Panc1 (cell line): Measurements from ENCODE around the gene TOR2A.

Experiments used
- POLR2AphosphoS5 ChIP-seq: IDR thresholded peaks from 2 replicates; pipeline ENCODE4 v1.6.1; 2012; ENCODE audit warnings: mild to moderate bottlenecking, low read depth, low read length, moderate library complexity
- TF ChIP-seq, protein P1 (sequence below): fragments of 450-650 bp; IDR thresholded peaks from 2 replicates; pipeline ENCODE4 v1.5.1; 2017; ENCODE audit warnings: mild to moderate bottlenecking
- TF ChIP-seq, protein P2 (sequence below), 2 experiments: IDR thresholded peaks; 2 replicates each; pipeline ENCODE4 v1.6.1; 2011 to 2012; ENCODE audit warnings: low read depth in 2 of 2, control low read depth in 1 of 2, low read length in 1 of 2, mild to moderate bottlenecking in 1 of 2, moderate library complexity in 1 of 2; ENCODE audit not compliant: insufficient read depth in 1 of 2

DNA sequence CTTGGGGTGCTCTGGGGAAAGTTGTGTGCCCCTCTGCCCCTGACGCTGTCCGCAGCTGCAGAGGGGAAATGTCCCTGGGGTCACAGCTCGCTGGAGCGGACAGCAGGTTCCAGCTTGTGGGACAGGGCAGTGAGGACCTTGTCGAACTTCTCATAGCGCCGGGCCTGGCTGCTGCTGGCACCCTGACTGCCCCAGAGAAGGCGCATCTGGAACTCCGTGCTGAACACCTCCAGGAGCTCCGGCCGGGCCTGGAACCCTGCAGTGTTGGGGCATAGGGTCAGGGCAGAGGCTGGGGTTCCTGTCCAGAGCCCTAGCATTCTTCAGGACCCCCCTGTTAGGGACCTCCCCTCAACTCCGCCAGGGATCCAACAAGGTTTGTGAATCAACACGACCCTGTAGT, 3.6 kb upstream of the TOR2A start:
- TF ChIP-seq, protein P1, sequence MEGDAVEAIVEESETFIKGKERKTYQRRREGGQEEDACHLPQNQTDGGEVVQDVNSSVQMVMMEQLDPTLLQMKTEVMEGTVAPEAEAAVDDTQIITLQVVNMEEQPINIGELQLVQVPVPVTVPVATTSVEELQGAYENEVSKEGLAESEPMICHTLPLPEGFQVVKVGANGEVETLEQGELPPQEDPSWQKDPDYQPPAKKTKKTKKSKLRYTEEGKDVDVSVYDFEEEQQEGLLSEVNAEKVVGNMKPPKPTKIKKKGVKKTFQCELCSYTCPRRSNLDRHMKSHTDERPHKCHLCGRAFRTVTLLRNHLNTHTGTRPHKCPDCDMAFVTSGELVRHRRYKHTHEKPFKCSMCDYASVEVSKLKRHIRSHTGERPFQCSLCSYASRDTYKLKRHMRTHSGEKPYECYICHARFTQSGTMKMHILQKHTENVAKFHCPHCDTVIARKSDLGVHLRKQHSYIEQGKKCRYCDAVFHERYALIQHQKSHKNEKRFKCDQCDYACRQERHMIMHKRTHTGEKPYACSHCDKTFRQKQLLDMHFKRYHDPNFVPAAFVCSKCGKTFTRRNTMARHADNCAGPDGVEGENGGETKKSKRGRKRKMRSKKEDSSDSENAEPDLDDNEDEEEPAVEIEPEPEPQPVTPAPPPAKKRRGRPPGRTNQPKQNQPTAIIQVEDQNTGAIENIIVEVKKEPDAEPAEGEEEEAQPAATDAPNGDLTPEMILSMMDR, result no peak
- TF ChIP-seq POLR2AphosphoS5, result no peak
- TF ChIP-seq, protein P2, sequence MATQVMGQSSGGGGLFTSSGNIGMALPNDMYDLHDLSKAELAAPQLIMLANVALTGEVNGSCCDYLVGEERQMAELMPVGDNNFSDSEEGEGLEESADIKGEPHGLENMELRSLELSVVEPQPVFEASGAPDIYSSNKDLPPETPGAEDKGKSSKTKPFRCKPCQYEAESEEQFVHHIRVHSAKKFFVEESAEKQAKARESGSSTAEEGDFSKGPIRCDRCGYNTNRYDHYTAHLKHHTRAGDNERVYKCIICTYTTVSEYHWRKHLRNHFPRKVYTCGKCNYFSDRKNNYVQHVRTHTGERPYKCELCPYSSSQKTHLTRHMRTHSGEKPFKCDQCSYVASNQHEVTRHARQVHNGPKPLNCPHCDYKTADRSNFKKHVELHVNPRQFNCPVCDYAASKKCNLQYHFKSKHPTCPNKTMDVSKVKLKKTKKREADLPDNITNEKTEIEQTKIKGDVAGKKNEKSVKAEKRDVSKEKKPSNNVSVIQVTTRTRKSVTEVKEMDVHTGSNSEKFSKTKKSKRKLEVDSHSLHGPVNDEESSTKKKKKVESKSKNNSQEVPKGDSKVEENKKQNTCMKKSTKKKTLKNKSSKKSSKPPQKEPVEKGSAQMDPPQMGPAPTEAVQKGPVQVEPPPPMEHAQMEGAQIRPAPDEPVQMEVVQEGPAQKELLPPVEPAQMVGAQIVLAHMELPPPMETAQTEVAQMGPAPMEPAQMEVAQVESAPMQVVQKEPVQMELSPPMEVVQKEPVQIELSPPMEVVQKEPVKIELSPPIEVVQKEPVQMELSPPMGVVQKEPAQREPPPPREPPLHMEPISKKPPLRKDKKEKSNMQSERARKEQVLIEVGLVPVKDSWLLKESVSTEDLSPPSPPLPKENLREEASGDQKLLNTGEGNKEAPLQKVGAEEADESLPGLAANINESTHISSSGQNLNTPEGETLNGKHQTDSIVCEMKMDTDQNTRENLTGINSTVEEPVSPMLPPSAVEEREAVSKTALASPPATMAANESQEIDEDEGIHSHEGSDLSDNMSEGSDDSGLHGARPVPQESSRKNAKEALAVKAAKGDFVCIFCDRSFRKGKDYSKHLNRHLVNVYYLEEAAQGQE (IDR thresholded peaks at IDR 0.05; ENCODE audit: insufficient read depth in 1 of 2, low read depth in 2 of 2, low read length in 1 of 2), result no peak
